ENCODE measurements around the gene TMEM88. TPM values are rescaled to one million over a fixed set of nuclear protein-coding genes. Genes with fewer than 3 reads are reported as not detected.

Gene TMEM88
- total RNA-seq, 1 experiment from 2014 or later, result 2.8 TPM

DNA sequence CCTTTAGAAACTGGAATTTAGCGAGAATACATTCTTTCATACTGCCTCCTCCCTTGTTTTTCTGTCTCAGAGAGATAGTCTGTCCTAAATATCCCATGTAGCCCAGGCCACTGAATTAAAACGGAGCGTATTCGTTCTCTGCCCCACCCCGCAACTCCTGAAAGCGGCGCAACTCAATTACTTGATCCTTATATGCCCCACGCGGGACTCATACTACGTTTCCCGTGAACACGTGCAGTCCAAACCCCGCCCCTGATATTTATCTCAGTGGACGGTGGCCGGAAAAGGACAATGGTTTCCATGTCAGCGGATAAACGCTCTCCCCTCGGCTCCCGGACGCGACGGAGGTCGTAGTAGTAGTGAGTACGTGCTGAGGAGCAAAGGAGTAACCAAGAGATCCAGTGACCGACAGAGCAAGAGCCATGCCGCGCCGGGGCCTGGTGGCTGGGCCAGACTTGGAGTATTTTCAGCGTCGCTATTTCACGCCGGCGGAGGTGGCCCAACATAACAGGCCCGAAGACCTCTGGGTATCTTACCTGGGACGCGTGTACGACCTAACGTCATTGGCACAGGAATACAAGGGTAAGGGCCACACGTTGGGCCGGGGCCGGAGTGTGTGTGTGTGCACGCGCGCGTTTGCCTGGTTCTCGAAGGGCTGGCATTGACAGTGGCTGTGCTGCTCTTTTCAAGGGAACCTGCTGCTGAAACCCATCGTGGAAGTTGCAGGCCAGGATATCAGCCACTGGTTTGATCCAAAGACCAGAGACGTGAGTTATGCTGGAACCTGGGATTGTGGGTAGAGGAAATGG is 3.1 kb downstream of the TMEM88 start, which contains the start of gene CYB5D1:
CYB5D1 (plus strand) TSS at position 291 of the 809 bp plus-strand sequence; CDS start at position 423, 132 bp downstream.
- Histone ChIP-seq H3K9me2 (ENCODE audit: insufficient read depth) (no peaks in the 10 kb centered on the region), H3K4me3 (replicated peaks in 1 of 2; ENCODE audit: low read depth in 1 of 2, low read length in 2 of 2) (peak within 1 kb of the TSS; percentile 67 to 94), H3K27ac (ENCODE audit: low read depth, low read length) (peak within 1 kb of the TSS; percentile 92), H3K9ac (ENCODE audit: low read length) (peak within 1 kb of the TSS; percentile 93), H3K4me1 (ENCODE audit: control insufficient read depth in 1 of 2, insufficient read depth in 2 of 2, low read length in 2 of 2) (peaks cover 10 to 24% of the 10 kb centered on the region in 2 experiments; a peak in 3 of 4 replicates), H3K4me2 (ENCODE audit: low read length) (peak within 1 kb of the TSS; percentile 99), H2AFZ (ENCODE audit: low read depth, low read length, poor library complexity, severe bottlenecking) (peak within 1 kb of the TSS; percentile 59), H3K9me3 (ENCODE audit: control insufficient read depth in 1 of 2, insufficient read depth in 1 of 2, low read depth in 1 of 2, low read length in 2 of 2) (no peaks in the 10 kb centered on the region), H3K36me3 (ENCODE audit: control insufficient read depth in 1 of 2, insufficient read depth in 2 of 2, low read length in 2 of 2) (peaks cover 8 to 23% of the 10 kb centered on the region in 2 experiments; a peak in 3 of 4 replicates), H3K27me3 (ENCODE audit: insufficient read depth, low read length) (no peaks in the 10 kb centered on the region), H3K79me2 (ENCODE audit: insufficient read depth, low read length) (peaks cover 42% of the 10 kb centered on the region), H4K20me1 (ENCODE audit: insufficient read depth) (no peaks in the 10 kb centered on the region)
- TF ChIP-seq, protein P1, sequence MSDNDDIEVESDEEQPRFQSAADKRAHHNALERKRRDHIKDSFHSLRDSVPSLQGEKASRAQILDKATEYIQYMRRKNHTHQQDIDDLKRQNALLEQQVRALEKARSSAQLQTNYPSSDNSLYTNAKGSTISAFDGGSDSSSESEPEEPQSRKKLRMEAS (IDR thresholded peaks at IDR 0.05), result peak; percentile 87
- TF ChIP-seq, protein P2, sequence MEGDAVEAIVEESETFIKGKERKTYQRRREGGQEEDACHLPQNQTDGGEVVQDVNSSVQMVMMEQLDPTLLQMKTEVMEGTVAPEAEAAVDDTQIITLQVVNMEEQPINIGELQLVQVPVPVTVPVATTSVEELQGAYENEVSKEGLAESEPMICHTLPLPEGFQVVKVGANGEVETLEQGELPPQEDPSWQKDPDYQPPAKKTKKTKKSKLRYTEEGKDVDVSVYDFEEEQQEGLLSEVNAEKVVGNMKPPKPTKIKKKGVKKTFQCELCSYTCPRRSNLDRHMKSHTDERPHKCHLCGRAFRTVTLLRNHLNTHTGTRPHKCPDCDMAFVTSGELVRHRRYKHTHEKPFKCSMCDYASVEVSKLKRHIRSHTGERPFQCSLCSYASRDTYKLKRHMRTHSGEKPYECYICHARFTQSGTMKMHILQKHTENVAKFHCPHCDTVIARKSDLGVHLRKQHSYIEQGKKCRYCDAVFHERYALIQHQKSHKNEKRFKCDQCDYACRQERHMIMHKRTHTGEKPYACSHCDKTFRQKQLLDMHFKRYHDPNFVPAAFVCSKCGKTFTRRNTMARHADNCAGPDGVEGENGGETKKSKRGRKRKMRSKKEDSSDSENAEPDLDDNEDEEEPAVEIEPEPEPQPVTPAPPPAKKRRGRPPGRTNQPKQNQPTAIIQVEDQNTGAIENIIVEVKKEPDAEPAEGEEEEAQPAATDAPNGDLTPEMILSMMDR (IDR thresholded peaks at IDR 0.05 in 2 of 3, conservative IDR thresholded peaks at IDR 0.05 in 1 of 3; ENCODE audit: borderline replicate concordance in 1 of 3, insufficient read depth in 1 of 3, low read depth in 2 of 3, low read length in 2 of 3), result no peak
- TF ChIP-seq, protein P3, sequence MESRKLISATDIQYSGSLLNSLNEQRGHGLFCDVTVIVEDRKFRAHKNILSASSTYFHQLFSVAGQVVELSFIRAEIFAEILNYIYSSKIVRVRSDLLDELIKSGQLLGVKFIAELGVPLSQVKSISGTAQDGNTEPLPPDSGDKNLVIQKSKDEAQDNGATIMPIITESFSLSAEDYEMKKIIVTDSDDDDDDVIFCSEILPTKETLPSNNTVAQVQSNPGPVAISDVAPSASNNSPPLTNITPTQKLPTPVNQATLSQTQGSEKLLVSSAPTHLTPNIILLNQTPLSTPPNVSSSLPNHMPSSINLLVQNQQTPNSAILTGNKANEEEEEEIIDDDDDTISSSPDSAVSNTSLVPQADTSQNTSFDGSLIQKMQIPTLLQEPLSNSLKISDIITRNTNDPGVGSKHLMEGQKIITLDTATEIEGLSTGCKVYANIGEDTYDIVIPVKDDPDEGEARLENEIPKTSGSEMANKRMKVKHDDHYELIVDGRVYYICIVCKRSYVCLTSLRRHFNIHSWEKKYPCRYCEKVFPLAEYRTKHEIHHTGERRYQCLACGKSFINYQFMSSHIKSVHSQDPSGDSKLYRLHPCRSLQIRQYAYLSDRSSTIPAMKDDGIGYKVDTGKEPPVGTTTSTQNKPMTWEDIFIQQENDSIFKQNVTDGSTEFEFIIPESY (IDR thresholded peaks at IDR 0.05; ENCODE audit: extremely low read depth, insufficient replicate concordance, low read length), result peak; percentile 88
- TF ChIP-seq SIN3A (IDR thresholded peaks at IDR 0.05; ENCODE audit: low read depth) (peak; percentile 79), YY1 (IDR thresholded peaks at IDR 0.05; ENCODE audit: extremely low read depth, insufficient replicate concordance, low read depth, low read length) (peak; percentile 57), POLR2A (IDR thresholded peaks at IDR 0.05; ENCODE audit: borderline replicate concordance, extremely low read depth, insufficient read depth, insufficient read length) (peak; percentile 59), ZFX (IDR thresholded peaks at IDR 0.05) (peak; percentile 81), SP1 (IDR thresholded peaks at IDR 0.05; ENCODE audit: low read depth) (peak; percentile 94)
- TF ChIP-seq, protein P4, sequence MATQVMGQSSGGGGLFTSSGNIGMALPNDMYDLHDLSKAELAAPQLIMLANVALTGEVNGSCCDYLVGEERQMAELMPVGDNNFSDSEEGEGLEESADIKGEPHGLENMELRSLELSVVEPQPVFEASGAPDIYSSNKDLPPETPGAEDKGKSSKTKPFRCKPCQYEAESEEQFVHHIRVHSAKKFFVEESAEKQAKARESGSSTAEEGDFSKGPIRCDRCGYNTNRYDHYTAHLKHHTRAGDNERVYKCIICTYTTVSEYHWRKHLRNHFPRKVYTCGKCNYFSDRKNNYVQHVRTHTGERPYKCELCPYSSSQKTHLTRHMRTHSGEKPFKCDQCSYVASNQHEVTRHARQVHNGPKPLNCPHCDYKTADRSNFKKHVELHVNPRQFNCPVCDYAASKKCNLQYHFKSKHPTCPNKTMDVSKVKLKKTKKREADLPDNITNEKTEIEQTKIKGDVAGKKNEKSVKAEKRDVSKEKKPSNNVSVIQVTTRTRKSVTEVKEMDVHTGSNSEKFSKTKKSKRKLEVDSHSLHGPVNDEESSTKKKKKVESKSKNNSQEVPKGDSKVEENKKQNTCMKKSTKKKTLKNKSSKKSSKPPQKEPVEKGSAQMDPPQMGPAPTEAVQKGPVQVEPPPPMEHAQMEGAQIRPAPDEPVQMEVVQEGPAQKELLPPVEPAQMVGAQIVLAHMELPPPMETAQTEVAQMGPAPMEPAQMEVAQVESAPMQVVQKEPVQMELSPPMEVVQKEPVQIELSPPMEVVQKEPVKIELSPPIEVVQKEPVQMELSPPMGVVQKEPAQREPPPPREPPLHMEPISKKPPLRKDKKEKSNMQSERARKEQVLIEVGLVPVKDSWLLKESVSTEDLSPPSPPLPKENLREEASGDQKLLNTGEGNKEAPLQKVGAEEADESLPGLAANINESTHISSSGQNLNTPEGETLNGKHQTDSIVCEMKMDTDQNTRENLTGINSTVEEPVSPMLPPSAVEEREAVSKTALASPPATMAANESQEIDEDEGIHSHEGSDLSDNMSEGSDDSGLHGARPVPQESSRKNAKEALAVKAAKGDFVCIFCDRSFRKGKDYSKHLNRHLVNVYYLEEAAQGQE (IDR thresholded peaks at IDR 0.05; ENCODE audit: low read depth), result no peak
- ChIA-PET CTCF (interaction anchor here (0.9 to 1.5 kb wide), 11 partner anchors 13 to 183 kb away, joined by 3 to 12 read pairs (median 6); partner anchors contain the start of genes KDM6B and TP53), RAD21 (ENCODE audit: low non-redundant PET in 1 of 2, low total read pairs in 2 of 2, uncharacterized antibody in 2 of 2, unreplicated experiment in 2 of 2) (interaction anchor here (1.0 to 1.7 kb wide), 4 partner anchors 22 to 114 kb away, joined by 3 to 6 read pairs (median 5); no protein-coding TSS in a partner anchor), POLR2A (interaction anchor here (0.6 to 2.6 kb wide), 14 partner anchors 13 to 454 kb away, joined by 3 to 45 read pairs (median 4); partner anchors contain the start of genes CNTROB, TMEM256, TP53 and TRAPPC1)
- peak; percentile 94 for DNase-seq (ENCODE audit: low read depth, low spot score)
- peak; percentile 49 for ATAC-seq
- intact Hi-C loops (cut with micrococcal nuclease), result loop anchor here (1.0 to 2.0 kb wide), 2 partner anchors 23 to 29 kb away; partner anchors contain the start of gene KDM6B
- no TSS peak for BruUV-seq (replicated peaks)

Data from HCT116 (cell line).